Heart right ventricle (tissue), 16 donors: ENCODE measurements around the gene POPDC2. TPM values are rescaled to one million over a fixed set of nuclear protein-coding genes. Genes with fewer than 3 reads are reported as not detected.

Experiments used
- ATAC-seq, 8 donors: fragments of 200-7000 bp; cut with Tn5 transposase; one replicate each; pipeline ENCODE4 v1.9.1; 2020; ENCODE audit warnings: mild to moderate bottlenecking in 8 of 8, moderate library complexity in 8 of 8, moderate number of reproducible peaks in 1 of 8
- DNase-seq, 2 donors: peaks; one replicate each; pipeline ENCODE4 v3.0.0-alpha.2; 2020
- H3K27ac ChIP-seq, 10 donors: fragments of 200-600 bp; sonication (generic) in 2 of 10; one replicate each; pipeline versions ENCODE4 v1.5.0 to v1.8.0; 2020 to 2022; ENCODE audit warnings: mild to moderate bottlenecking in 3 of 10
- H3K27me3 ChIP-seq, 7 donors: fragments of 200-600 bp; one replicate each; pipeline ENCODE4 v1.8.0; 2021 to 2022; ENCODE audit warnings: mild to moderate bottlenecking in 2 of 7
- H3K36me3 ChIP-seq, 9 donors: fragments of 200-600 bp; sonication (generic) in 1 of 9; one replicate each; pipeline versions ENCODE4 v1.5.0 to v1.8.0; 2020 to 2022; ENCODE audit warnings: mild to moderate bottlenecking in 2 of 9
- H3K4me1 ChIP-seq, 9 donors: fragments of 200-600 bp; sonication (generic) in 1 of 9; one replicate each; pipeline versions ENCODE4 v1.5.0 to v1.8.0; 2020 to 2022; ENCODE audit warnings: mild to moderate bottlenecking in 4 of 9
- H3K4me3 ChIP-seq, 10 donors: fragments of 200-600 bp; sonication (generic) in 2 of 10; one replicate each; pipeline versions ENCODE4 v1.5.0 to v1.8.0; 2020 to 2022; ENCODE audit warnings: mild to moderate bottlenecking in 7 of 10, moderate library complexity in 2 of 10
- H3K9me3 ChIP-seq, 11 donors: fragments of 200-600 bp in 10 of 11; sonication (generic) in 2 of 11; one replicate each; pipeline versions ENCODE4 v1.5.0 to v1.8.0; 2013 to 2022; ENCODE audit warnings: mild to moderate bottlenecking in 2 of 11, control low read depth in 1 of 11, moderate library complexity in 1 of 11
- whole genome bisulfite sequencing, 2 donors: extraction: QIAGEN DNeasy Blood & Tissue Kit; methylation state at CpG; one replicate each; pipeline ENCODE4 v1.1.7; 2013; ENCODE audit warnings: inconsistent platforms in 1 of 2; 5-methylcytosine and 5-hydroxymethylcytosine counted together
- intact Hi-C, 10 donors: fragments of 100-400 bp; cut with DNase I; formaldehyde crosslinking; loops; one replicate each; pipeline versions ENCODE4 v1.11.1 to v1.14.2; 2022
- polyA plus RNA-seq, 2 donors: library from polyadenylated mRNA; stranded (reverse); fragments of 200-250 nt; gene quantifications; one replicate each; pipeline ENCODE4 v1.2.3, GENCODE V29; 2013
- total RNA-seq, 10 donors: library from RNA; stranded (reverse); fragmentation: NEBNext Ultra II Directional in 3 of 10; extraction: Animal tissue kit (Norgen Biotek cat#: 25700) in 3 of 10; gene quantifications; one replicate each; pipeline versions ENCODE4 v1.2.1 to v1.2.4, GENCODE V29; 2021 to 2023
- TF ChIP-seq, protein P1 (sequence below), 9 donors: fragments of 200-600 bp; sonication (generic) in 2 of 9; IDR thresholded peaks; one replicate each; pipeline versions ENCODE4 v1.5.0 to v1.8.0; 2021 to 2022; ENCODE audit warnings: antibody characterized with exemption in 9 of 9, mild to moderate bottlenecking in 5 of 9, moderate library complexity in 1 of 9
- donor health status: Arrhythmogenic right ventricular cardiomyopathy.
- donor health status: ischemic (EF 13 %, LVEDD 7.1; RV severe dilation, severe dysfunction).
- donor health status: healthy with polysubstance abuse.
- donor health status: DM: no; HTN: yes; CAD: no.
- donor health status: DM: no; HTN: no; CAD: no.
- donor health status: ischemic (EF 25% LVEDD 6.9; RV normal size, moderate dysfunction).
- donor health status: ischemic (EF 25% LVEDD 5.7; RV mildly dilated, moderate dysfunction).
- donor health status: healthy.
- donor health status: DM: yes; HTN: yes; CAD: no.
- donor health status: Ischemic cardiomyopathy.
- donor health status: ischemic (EF 35%, LVEDD 5.7; RV mildly dilated, moderate dysfunction).
- donor health status: nonischemic (EF 11% LVEDD 7.7; RV severe dilation, severe dysfunction).
- donor health status: DM: yes; HTN: yes; CAD: no.
- donor health status: PGD.
- donor health status: ischemic (EF 29% LVEDD 5.4; RV normal size, mild dysfunction).
- donor health status: nonischemic (EF 23%, LVEDD 6.1; RV moderate dilation, normal function).

The POPDC2 gene
- total and polyA plus RNA-seq, 12 donors = 351 to 928 (median 732) TPM

DNA sequence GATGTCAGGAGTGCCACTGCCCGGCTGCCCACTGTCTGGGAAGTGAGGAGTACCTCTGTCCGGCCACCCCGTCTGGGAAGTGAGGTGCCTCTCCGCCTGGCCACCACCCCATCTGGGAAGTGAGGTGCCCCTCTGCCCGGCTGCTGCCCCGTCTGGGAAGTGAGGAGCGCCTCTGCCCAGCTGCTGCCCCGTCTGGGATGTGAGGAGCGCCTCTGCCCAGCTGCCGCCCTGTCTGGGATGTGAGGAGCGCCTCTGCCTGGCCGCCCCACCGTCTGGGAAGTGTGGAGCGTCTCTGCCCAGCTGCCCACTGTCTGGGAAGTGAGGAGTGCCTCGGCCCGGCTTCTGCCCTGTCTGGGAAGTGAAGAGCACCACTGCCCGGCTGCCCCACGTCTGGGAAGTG lies 13.5 kb upstream of the POPDC2 start:
- Histone ChIP-seq H3K9me3 (no peaks in the 10 kb centered on the region), H3K27me3 (no peaks in the 10 kb centered on the region), H3K4me3 (no peak overlapping the region), H3K27ac (peak overlapping the region in 7 of 10 donors; percentile 54 to 98 (median 75)), H3K4me1 (peaks cover 3 to 62% (median 45%) of the 10 kb centered on the region in 9 donors), H3K36me3 (peaks cover 0 to 65% (median 17%) of the 10 kb centered on the region in 9 donors)
- ATAC-seq = peak in 1 of 8 donors; percentile 19
- no peak for DNase-seq
- intact Hi-C loops = loop anchor here in 7 of 10 donors (2.0 to 10.0 kb wide), 8 partner anchors 37 to 399 kb away; partner anchors contain the start of genes PLA1A (in 2 of the 7) and TIMMDC1 (in 1 of the 7)
- WGBS, 2 donors = 77 to 87% methylated on average over 17 to 18 of the region's 18 CpGs
- TF ChIP-seq, protein P1, sequence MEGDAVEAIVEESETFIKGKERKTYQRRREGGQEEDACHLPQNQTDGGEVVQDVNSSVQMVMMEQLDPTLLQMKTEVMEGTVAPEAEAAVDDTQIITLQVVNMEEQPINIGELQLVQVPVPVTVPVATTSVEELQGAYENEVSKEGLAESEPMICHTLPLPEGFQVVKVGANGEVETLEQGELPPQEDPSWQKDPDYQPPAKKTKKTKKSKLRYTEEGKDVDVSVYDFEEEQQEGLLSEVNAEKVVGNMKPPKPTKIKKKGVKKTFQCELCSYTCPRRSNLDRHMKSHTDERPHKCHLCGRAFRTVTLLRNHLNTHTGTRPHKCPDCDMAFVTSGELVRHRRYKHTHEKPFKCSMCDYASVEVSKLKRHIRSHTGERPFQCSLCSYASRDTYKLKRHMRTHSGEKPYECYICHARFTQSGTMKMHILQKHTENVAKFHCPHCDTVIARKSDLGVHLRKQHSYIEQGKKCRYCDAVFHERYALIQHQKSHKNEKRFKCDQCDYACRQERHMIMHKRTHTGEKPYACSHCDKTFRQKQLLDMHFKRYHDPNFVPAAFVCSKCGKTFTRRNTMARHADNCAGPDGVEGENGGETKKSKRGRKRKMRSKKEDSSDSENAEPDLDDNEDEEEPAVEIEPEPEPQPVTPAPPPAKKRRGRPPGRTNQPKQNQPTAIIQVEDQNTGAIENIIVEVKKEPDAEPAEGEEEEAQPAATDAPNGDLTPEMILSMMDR (IDR thresholded peaks at IDR 0.05) = no peak

DNA sequence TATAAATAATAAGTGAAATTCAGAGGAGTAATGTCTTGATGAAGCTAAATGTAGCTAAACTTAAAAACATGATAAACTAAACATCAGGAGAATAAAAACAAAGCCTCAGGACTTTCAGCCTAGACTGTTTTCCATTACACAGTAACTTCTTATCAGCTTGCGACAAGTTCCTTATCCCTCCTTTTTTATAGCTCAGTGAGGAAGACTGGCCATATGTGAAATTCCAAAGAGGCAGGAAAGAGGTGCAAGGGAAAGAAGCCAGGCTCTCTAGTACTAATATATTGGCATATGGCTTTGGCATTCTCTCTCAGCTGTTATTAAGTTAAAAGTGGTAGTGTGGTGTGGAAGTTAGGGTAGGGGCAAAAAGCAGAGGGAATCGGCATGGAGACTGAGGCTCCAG lies 12.4 kb upstream of the POPDC2 start:
- Histone ChIP-seq H3K27me3 (no peaks in the 10 kb centered on the region), H3K9me3 (no peaks in the 10 kb centered on the region), H3K4me1 (peaks cover 3 to 62% (median 43%) of the 10 kb centered on the region in 9 donors), H3K4me3 (peak overlapping the region in 1 of 10 donors; percentile 6), H3K36me3 (peaks cover 0 to 76% (median 17%) of the 10 kb centered on the region in 9 donors), H3K27ac (peak overlapping the region in 9 of 10 donors; percentile 25 to 98 (median 75))
- DNase-seq = no peak
- TF ChIP-seq, protein P1 (IDR thresholded peaks at IDR 0.05) = no peak
- intact Hi-C loops = loop anchor here in 7 of 10 donors (5.0 to 10.0 kb wide), 7 partner anchors 35 to 398 kb away; partner anchors contain the start of genes PLA1A (in 2 of the 7) and TIMMDC1 (in 1 of the 7)
- 36 to 51% methylated on average over 2 of the region's 2 CpGs for WGBS, 2 donors
- peak in 5 of 8 donors; percentile 2 to 37 (median 13) for ATAC-seq

DNA sequence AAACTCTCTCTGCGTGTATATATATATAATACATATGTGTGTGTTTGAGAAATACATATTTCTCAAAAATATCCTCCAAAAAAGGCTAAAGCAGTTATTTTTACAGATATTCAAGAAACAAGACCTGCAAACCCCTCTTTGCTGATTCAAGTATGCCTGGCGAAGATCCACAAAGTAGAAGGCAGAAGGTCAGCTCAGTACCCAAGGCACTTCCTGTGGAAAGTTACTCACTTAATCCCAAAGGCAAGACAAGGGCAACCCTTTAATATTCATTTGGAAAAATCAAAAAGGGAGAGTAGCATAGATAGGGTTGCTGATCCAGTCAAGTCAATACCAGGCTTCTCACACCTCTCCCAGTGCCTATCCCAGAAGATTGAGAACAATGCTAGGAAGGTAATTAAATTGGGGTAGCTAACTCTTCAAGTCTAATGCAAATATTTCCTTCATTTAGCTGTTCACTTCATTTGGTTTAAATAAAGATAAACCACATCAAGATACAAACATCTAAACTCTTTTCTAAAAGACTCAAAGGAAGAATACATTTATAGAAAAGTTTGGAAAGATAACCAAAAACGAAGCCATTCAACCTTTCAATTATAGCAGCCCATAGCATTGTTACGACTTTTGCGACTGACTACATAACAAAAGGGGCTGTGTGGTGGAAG lies 9.6 kb upstream of the POPDC2 start:
- H3K36me3 ChIP-seq = peaks cover 0 to 85% (median 17%) of the 10 kb centered on the region in 9 donors
- no peak overlapping the region for H3K4me3 ChIP-seq
- intact Hi-C loops = loop anchor here in 7 of 10 donors (5.0 to 10.0 kb wide), 7 partner anchors 33 to 395 kb away; partner anchors contain the start of genes PLA1A (in 2 of the 7) and TIMMDC1 (in 1 of the 7)
- H3K27ac ChIP-seq = peak overlapping the region in 9 of 10 donors; percentile 33 to 98 (median 58)
- H3K4me1 ChIP-seq = peaks cover 3 to 57% (median 35%) of the 10 kb centered on the region in 9 donors
- 87 to 88% methylated on average over 5 of the region's 5 CpGs for WGBS, 2 donors
- H3K27me3 ChIP-seq = no peaks in the 10 kb centered on the region
- no peaks in the 10 kb centered on the region for H3K9me3 ChIP-seq
- DNase-seq = no peak
- ATAC-seq = peak in 1 of 8 donors; percentile 8
- TF ChIP-seq, protein P1 (IDR thresholded peaks at IDR 0.05) = no peak

DNA sequence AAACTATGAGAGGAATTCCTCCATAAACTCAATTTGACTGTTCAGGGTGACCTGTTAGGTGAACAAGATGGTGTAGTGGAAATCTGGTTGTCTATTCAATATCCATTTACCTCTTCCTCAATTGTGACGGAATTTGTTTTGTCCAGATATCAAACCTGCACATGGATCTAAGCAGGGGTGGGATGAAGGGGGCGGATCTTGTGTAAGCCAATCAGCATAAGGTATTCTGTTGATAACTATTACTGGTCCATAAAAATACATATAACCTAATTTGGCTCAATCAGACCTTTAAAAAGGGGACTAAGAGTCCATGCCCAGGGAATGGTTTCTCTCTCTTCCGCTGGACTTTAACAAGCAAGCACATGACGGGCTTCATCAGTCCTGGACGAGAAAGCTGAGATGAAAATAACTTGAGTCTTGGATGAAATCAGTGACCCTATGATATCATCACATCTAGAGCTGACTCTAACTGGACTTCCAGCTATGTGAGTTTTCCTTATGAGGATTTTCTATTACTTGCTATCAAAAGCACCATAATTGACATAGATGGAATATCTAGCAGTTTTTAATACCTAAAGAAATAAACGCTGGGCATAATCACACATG lies 5.7 kb upstream of the POPDC2 start:
- Histone ChIP-seq H3K4me1 (peaks cover 2 to 60% (median 41%) of the 10 kb centered on the region in 9 donors), H3K9me3 (no peaks in the 10 kb centered on the region), H3K4me3 (peak overlapping the region in 8 of 10 donors; percentile 19 to 49 (median 36)), H3K27ac (peak overlapping the region; percentile 72 to 98 (median 92)), H3K36me3 (peaks cover 0 to 45% (median 4%) of the 10 kb centered on the region in 9 donors), H3K27me3 (no peaks in the 10 kb centered on the region)
- 63 to 73% methylated on average over 6 of the region's 6 CpGs for WGBS, 2 donors
- DNase-seq = no peak
- intact Hi-C loops = no loop called here
- TF ChIP-seq, protein P1 (IDR thresholded peaks at IDR 0.05) = no peak
- peak in 7 of 8 donors; percentile 27 to 72 (median 55) for ATAC-seq
